Ovary (tissue), 3 donors: ENCODE measurements around the gene SLC31A1.

Experiments
- EP300 ChIP-seq: sonication (generic); formaldehyde crosslinking; IDR thresholded peaks from one replicate; pipeline ENCODE4 v1.6.1; 2017; ENCODE audit warnings: antibody characterized with exemption
- POLR2A ChIP-seq: fragments of 450-650 bp; IDR thresholded peaks from one replicate; pipeline ENCODE4 v1.6.1; 2017; ENCODE audit warnings: antibody characterized with exemption, mild to moderate bottlenecking, moderate library complexity
- TF ChIP-seq, protein P1 (sequence below), 3 donors: fragments of 450-650 bp in 2 of 3; fragments of 200-600 bp in 1 of 3; IDR thresholded peaks; one replicate each; pipeline versions ENCODE4 v1.5.1 to v1.8.0; 2016 to 2022; ENCODE audit warnings: antibody characterized with exemption in 3 of 3, mild to moderate bottlenecking in 1 of 3
- donor health status: DM: no; HTN: no; CAD: no.

DNA sequence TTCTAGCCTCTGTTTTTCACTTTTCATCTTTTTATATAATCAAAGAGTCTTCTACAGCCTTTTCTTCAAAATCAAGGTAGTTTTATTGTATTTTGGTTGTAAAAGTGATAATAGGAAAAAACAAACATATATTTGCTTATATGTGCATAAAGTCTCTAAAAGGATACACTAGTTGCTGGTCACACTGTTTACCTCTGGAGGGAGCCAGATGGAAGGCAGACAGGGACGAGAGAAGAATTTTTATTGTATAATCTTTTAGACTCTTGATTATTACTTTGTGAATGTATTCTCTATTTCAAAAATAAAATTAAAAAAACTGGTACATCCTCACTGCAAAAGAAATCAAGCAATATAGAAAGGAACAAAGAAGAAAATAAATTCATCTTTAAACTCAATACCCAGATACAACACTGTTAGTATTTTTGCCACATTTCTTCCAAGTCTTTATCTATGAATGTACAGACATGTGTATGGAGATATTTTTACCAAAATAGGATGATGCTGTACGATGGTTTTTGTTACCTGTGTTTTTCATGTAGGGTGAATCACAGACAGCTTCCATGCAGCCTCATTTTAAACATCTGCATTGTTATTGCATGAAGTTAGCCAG, 88.0 kb downstream of the SLC31A1 start:
- TF ChIP-seq, protein P1, sequence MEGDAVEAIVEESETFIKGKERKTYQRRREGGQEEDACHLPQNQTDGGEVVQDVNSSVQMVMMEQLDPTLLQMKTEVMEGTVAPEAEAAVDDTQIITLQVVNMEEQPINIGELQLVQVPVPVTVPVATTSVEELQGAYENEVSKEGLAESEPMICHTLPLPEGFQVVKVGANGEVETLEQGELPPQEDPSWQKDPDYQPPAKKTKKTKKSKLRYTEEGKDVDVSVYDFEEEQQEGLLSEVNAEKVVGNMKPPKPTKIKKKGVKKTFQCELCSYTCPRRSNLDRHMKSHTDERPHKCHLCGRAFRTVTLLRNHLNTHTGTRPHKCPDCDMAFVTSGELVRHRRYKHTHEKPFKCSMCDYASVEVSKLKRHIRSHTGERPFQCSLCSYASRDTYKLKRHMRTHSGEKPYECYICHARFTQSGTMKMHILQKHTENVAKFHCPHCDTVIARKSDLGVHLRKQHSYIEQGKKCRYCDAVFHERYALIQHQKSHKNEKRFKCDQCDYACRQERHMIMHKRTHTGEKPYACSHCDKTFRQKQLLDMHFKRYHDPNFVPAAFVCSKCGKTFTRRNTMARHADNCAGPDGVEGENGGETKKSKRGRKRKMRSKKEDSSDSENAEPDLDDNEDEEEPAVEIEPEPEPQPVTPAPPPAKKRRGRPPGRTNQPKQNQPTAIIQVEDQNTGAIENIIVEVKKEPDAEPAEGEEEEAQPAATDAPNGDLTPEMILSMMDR (IDR thresholded peaks at IDR 0.05), result peak in 2 of 3 donors; percentile 18 to 42
- TF ChIP-seq POLR2A, result no peak
- TF ChIP-seq EP300, result no peak
